ENCODE measurements around the gene BHLHE41. TPM values are rescaled to one million over a fixed set of nuclear protein-coding genes. Genes with fewer than 3 reads are reported as not detected.

The BHLHE41 gene
- total and polyA plus RNA-seq, 2 of the 4 experiments (the other 2 are of a cell fraction), result 0.72 to 3.8 TPM

DNA sequence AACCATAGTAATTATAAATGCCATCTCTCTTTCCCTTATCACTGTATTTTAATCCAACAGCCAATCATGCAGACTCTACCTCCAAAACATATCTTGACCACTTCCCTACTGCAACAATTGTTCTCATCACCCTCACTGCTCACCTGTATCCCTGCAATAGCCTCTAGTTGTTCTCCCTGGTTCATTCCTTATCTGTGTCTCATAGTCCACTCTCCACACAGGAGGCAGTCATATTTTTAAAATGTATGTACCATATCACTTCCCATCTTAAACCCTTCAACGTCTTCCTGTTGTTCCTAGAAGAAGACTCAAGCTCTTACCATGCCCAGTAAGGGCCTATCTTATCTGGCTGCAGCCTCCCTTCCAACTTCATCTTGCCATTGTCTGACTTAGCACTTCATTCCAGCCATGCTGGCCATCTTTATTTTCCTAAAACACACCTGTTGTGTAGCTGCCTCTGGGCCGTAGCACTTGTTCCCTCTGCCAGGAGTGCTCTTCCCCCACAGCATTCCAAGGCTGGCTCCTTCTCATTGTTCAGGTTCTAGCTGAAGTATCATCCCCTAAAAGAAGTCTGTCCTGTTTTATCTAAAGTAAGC, 27.8 kb upstream of the BHLHE41 start (continued):
- TF ChIP-seq CHD1 (IDR thresholded peaks at IDR 0.05; ENCODE audit: low read depth, low read length), result no peak

DNA sequence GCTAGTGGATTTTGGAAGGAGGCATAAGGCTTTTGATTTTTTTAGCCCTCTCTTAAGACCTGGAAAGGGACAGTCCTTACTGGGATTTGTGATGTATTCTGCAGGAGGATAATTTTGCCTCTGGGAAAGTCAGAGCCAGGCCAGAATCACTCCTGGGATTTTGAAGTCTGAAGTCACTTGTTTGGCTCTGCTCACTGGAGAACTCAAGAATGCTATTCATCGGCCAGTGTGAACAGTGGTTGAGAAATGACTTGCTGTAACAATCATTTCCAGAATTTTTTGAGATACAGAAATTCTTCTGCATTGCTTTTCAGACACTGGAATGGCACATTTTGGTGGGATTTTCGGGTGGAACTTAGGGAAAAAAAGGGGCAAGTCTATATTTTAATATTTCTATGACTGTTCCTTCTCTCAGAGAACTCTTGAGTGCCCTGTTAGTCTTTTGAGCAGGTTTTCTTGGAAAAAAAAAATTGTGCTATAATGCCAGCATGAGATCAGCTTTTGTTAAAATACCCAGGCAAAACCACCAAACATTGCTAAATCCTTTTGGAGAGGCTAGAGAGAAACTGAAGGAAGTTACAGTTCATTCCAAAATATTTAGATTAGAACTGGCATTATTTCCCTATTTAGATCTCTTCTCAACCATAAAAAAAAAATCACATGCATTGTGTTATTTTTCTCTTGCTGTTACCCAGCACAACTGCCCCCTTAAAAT, 26.1 kb upstream of the BHLHE41 start:
- Histone ChIP-seq H3K9ac (ENCODE audit: low read depth, low read length) (no peak overlapping the region), H2BK120ac (ENCODE audit: low read depth, low read length) (peak overlapping the region; percentile 41; the same call in 1 of the 2 replicates), H3K18ac (ENCODE audit: low read depth, low read length) (peak overlapping the region; percentile 77; the same call in 1 of the 2 replicates), H2BK5ac (ENCODE audit: low read depth, low read length, poor library complexity, severe bottlenecking) (peak overlapping the region; percentile 63), H2AFZ (replicated peaks; ENCODE audit: low read length, poor library complexity) (no peak overlapping the region), H2AK9ac (replicated peaks; ENCODE audit: low read depth, low read length, poor library complexity) (no peak overlapping the region), H3K4me3 (ENCODE audit: insufficient read depth, low read depth, low read length) (no peak overlapping the region), H3K23ac (ENCODE audit: low read depth, low read length) (no peak overlapping the region), H3K27me3 (ENCODE audit: control insufficient read depth, insufficient read depth, low read length) (no peaks in the 10 kb centered on the region; the same call in 1 of the 2 replicates), H3K9me3 (ENCODE audit: control insufficient read depth, insufficient read depth, low read length) (no peaks in the 10 kb centered on the region), H3K36me3 (ENCODE audit: control insufficient read depth, insufficient read depth, low read length) (no peaks in the 10 kb centered on the region), H3K56ac (ENCODE audit: extremely low read depth, insufficient read depth, low read length) (no peak overlapping the region), H3K14ac (replicated peaks; ENCODE audit: low read depth, low read length) (peak overlapping the region; percentile 81; the same call in 1 of the 2 replicates), H4K20me1 (ENCODE audit: insufficient read depth, low read length) (no peaks in the 10 kb centered on the region), H3K9me1 (ENCODE audit: insufficient read depth, low read length) (peaks cover 15% of the 10 kb centered on the region), H3K79me1 (ENCODE audit: low read depth in 1 of 2, low read length in 2 of 2) (no peaks in the 10 kb centered on the region), H4K91ac (ENCODE audit: insufficient read depth, low read depth, low read length) (no peak overlapping the region), H3K4ac (ENCODE audit: low read depth, low read length) (peak overlapping the region; percentile 50; the same call in 1 of the 2 replicates), H2BK15ac (ENCODE audit: low read depth, low read length) (0 out of 3 replicates have a peak overlapping the region, but pooled peaks have one; percentile 80), H3K4me2 (ENCODE audit: low read depth, low read length) (peak overlapping the region; percentile 1; the same call in 1 of the 2 replicates), H2AK5ac (ENCODE audit: low read depth, low read length) (no peak overlapping the region), H4K8ac (ENCODE audit: low read depth in 2 of 2, low read length in 2 of 2) (no peak overlapping the region), H3K4me1 (ENCODE audit: control insufficient read depth, insufficient read depth, low read length) (peaks cover 19% of the 10 kb centered on the region), H3K27ac (ENCODE audit: insufficient read depth, low read length) (no peak overlapping the region), H4K5ac (ENCODE audit: low read depth, low read length) (no peak overlapping the region), H2BK20ac (ENCODE audit: low read depth, low read length) (peak overlapping the region; percentile 60; the same call in 1 of the 2 replicates)
- ChIA-PET POLR2A (ENCODE audit: unreplicated experiment) (no interaction called here), CTCF (interaction anchor here (0.6 kb wide), 1 partner anchor 45 kb away, joined by 3 read pairs; the partner anchor contains the start of gene SSPN)
- peak; percentile 79 for DNase-seq
- in situ Hi-C loops (cut with MboI; ENCODE audit: low sequenced_read_pairs) (no loop called here), dilution Hi-C loops (cut with HindIII; ENCODE audit: low sequenced_read_pairs, unreplicated experiment) (no loop called here), intact Hi-C loops (cut with micrococcal nuclease) (loop anchor here (2.0 to 5.0 kb wide), 2 partner anchors 24 to 41 kb away; no protein-coding TSS in a partner anchor)
- no TSS peak for BruUV-seq (replicated peaks)
- peak; percentile 47 for ATAC-seq (ENCODE audit: low read depth)
- WGBS, 2 experiments (ENCODE audit: extremely low coverage in 2 of 2, insufficient read length in 1 of 2), result no CpG with 5 or more reads among the region's 2 CpGs
- TF ChIP-seq CTCF (conservative IDR thresholded peaks at IDR 0.05; ENCODE audit: low read depth, low read length) (no peak), CEBPB (IDR thresholded peaks at IDR 0.05; ENCODE audit: low read depth, low read length) (peak; percentile 36; the same call in 1 of the 2 replicates), MXI1 (IDR thresholded peaks at IDR 0.05; ENCODE audit: borderline replicate concordance, low read depth, low read length) (no peak), FOS (IDR thresholded peaks at IDR 0.05; ENCODE audit: low read depth, low read length) (no peak), MAFK (IDR thresholded peaks at IDR 0.05; ENCODE audit: low read depth, low read length) (no peak), NFE2L2 (IDR thresholded peaks at IDR 0.05; ENCODE audit: low read depth, low read length) (no peak), BHLHE40 (IDR thresholded peaks at IDR 0.05; ENCODE audit: low read depth, low read length) (0 out of 2 replicates have a peak, but pooled peaks have one; percentile 11)
